C4-2B (cell line): ENCODE data around the gene ZFYVE9.

ENCODE experiments used
- ZFX ChIP-seq: fragments of 450-650 bp; IDR thresholded peaks from 2 replicates; pipeline ENCODE4 v1.6.1; 2017
- TF ChIP-seq, protein P1 (sequence below): fragments of 450-650 bp; conservative IDR thresholded peaks from 2 replicates; pipeline ENCODE4 v1.5.1; 2017; ENCODE audit warnings: mild to moderate bottlenecking

DNA sequence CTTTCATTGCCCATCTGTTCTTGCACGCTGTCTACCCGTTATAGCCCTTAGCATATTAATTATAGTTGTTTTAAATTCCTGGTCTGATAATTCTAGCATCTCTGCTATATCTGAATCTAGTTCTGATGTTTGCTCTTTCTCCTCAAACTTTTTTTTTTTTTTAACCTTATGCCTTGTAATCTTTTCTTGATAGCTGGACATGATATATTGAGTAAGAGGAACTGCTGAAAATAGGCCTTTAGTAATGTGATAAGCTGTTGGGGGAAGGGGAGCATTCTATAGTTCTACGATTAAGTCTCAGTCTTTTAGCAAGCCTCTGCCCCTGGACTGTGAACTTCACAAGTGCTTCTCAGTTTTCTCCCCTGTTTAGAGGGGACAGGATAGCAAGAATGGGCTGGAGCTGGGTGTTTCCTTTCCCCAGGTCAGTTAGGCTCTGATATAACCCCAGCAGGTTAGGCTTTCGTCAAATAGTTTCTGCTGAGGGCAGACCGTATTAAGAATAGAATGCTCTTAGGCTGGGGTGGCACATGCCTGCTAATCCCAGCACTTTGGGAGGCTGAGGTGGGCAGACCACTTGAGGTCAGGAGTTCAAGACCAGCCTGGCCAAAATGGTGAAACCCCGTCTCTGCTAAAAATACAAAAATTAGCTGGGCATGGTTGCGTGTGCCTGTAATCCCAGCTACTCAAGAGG lies 62.2 kb downstream of the ZFYVE9 start:
- TF ChIP-seq, protein P1, sequence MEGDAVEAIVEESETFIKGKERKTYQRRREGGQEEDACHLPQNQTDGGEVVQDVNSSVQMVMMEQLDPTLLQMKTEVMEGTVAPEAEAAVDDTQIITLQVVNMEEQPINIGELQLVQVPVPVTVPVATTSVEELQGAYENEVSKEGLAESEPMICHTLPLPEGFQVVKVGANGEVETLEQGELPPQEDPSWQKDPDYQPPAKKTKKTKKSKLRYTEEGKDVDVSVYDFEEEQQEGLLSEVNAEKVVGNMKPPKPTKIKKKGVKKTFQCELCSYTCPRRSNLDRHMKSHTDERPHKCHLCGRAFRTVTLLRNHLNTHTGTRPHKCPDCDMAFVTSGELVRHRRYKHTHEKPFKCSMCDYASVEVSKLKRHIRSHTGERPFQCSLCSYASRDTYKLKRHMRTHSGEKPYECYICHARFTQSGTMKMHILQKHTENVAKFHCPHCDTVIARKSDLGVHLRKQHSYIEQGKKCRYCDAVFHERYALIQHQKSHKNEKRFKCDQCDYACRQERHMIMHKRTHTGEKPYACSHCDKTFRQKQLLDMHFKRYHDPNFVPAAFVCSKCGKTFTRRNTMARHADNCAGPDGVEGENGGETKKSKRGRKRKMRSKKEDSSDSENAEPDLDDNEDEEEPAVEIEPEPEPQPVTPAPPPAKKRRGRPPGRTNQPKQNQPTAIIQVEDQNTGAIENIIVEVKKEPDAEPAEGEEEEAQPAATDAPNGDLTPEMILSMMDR: no peak
- TF ChIP-seq ZFX: no peak
